Activated CD8-positive, alpha-beta memory T cell treated with anti-CD3 and anti-CD28 coated beads, Interleukin-2, amount 50 U/mL, for 4 hours (primary cell): ENCODE measurements around the gene CGB8.
A peak's percentile ranks its signal among the peaks of the same experiment; 100 is the strongest.
"Not testable (repeated sequence)": the region's sequence is repeated elsewhere in the genome, so short reads cannot be mapped to it uniquely, and the experiment has no call there.

Source experiments
- DNase-seq: peaks from one replicate; pipeline ENCODE4 v3.0.0-alpha.2; 2020

The CGB8 gene

GRCh38 chr19:49049011-49049410, at the start of gene CGB8:
TSS of gene CGB8 (minus strand) at chr19:49049111. CDS start at chr19:49048739, 372 bp downstream.
- not testable (repeated sequence) for DNase-seq

- DNase-seq, result peak; percentile 70
Measured at GRCh38 chr19:49097453-49098288, 48.8 kb upstream of the CGB8 start.

GRCh38 chr19:49094505-49095482, 45.9 kb upstream of the CGB8 start:
- DNase-seq, result no peak

- DNase-seq, result no peak
Measured at GRCh38 chr19:49092686-49093085, 43.8 kb upstream of the CGB8 start.

- no peak for DNase-seq
Measured at GRCh38 chr19:49091391-49092038, 42.6 kb upstream of the CGB8 start.

- DNase-seq, result no peak
Measured at GRCh38 chr19:49086296-49086695, 37.4 kb upstream of the CGB8 start.

- DNase-seq, result no peak
Measured at GRCh38 chr19:49085868-49086232, 36.9 kb upstream of the CGB8 start.

- peak; percentile 99 for DNase-seq
Measured at GRCh38 chr19:49085020-49085867, 36.3 kb upstream of the CGB8 start, which contains the start of gene SNRNP70. TSS of gene SNRNP70 (plus strand) at chr19:49085451. CDS start at chr19:49086415, 964 bp downstream.

DNA sequence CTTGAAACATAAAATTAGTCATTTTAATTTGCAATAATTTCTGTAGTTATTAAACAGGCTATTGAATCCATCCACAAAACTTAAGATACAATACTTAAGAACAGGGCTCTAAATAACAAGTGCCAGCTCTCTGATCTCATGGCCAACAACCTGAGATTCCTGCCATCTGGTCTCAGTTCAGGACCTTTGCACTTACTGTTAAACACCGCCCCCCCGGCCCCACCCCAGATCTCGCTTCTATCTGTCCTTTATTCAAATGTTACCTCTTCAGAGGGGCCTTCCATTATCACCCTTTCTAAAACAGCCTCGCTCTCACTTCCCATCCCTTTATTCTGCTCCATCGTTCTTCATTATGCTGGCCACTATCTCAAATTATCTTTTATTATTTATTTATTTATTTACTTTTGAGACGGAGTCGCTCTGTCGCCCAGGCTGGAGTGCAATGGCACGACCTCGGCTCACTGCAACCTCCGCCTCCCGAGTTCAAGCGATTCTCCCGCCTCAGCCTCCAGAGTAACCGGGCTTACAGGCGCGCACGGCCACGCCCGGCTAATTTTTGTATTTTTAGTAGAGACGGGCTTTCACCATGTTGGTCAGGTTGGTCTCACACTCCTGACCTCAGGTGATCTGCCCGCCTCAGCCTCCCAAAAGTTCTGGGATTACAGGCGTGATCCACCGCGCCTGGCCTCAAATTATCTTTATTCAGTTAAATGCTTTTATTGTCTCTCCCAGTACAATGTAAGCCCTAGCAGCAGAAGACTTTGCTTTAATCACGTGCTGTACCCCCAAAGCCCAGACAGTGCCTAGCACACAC, 35.5 kb upstream of the CGB8 start:
- DNase-seq, result no peak

GRCh38 chr19:49081273-49081672, 32.4 kb upstream of the CGB8 start:
- DNase-seq, result no peak

- no peak for DNase-seq
Measured at GRCh38 chr19:49080392-49080791, 31.5 kb upstream of the CGB8 start.

DNA sequence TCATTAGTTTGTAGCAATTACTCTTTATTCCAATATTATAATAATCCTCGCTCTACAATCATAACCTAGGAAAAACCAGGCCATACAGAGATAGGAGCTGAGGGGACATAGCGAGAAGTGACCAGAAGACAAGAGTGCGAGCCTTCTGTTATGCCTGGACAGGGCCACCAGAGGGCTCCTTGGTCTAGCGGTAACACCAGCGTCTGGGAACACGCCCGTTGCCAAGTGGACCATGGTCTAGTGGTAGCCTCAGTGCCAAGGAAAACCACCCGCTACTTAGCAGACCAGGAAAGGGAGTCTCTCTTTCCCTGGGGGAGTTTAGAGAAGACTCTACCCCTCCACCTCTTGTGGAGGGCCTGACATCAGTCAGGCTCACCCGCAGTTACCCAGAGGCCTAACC, 26.0 kb upstream of the CGB8 start:
- DNase-seq, result not testable (repeated sequence)

- no peak for DNase-seq
Measured at GRCh38 chr19:49073514-49074378, 24.8 kb upstream of the CGB8 start.

- peak; percentile 32 for DNase-seq
Measured at GRCh38 chr19:49071860-49072547, 23.1 kb upstream of the CGB8 start.

DNA sequence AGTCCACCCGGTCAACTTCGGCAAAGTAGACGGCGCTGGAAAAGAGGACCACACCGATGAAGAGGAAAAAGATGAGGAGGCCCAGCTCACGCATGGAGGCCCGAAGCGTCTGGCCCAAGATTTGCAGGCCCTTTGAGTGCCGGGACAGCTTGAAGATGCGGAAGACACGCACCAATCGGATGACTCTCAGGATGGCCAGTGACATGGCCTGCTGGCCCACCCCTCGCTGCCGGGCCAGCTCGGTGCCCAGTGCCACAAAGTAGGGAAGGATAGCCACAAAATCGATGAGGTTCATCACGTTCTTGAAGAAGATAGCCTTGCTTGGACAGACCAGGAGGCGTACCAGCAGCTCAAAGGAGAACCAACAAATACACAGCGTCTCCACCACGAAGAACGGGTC, 21.5 kb upstream of the CGB8 start:
- no peak for DNase-seq

GRCh38 chr19:49069026-49069425, 20.1 kb upstream of the CGB8 start:
- no peak for DNase-seq

DNA sequence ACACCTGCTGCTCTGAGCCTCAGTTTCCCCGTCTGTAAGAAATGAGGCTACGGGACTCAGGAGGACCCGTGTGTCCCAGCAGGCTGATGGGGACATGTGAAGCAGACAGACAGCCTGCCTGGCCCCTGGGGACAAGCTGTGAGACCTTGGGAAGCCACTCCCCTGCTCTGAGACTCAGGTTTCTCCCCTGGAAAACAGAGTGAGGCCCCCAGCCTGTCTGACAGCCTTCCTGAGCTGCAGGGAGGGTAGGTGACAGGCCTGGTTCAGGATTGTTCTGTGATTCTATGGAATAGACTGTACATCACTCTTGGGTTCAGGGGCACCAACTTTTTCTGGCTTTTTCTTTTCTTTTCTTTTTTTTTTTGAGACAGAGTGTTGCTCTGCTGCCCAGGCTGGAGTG, 18.6 kb upstream of the CGB8 start:
- no peak for DNase-seq

DNA sequence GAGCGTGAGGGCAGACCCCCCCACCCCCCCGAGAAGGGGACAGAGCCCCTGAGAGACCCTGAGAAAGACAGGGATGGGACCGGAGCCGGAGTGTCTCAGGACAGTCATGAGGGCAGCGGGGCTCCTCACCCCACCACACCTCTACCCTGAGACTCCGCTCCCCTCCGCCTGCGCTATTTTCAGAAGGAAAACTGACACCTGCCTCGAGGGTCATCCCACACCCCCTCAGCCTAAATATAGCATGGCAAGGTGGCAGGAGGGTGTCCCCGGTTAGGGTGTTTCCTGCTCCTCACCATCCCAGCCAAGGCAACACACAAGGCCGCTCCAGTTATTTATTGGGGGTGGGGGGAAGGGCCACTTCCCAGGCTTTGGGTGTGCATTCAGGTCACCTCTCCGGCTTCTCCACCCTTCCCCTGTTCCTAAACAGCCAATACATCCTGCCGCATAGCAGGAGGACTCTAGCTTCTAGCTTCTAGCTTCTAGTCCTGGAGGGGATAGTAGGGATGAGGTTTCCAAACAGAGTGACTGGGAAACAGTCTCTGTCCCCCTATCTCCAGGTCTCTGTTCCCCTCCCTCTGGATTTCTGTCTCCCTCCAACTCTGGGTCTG, 17.1 kb upstream of the CGB8 start:
- DNase-seq, result no peak
